Activated CD8-positive, alpha-beta memory T cell treated with anti-CD3 and anti-CD28 coated beads, Interleukin-2, amount 10 ng/mL, durations not matched to agents 7 days and 5 days (primary cell): ENCODE measurements around the gene UTP25. TPM values are rescaled to one million over a fixed set of nuclear protein-coding genes. Genes with fewer than 3 reads are reported as not detected.
"Not testable (repeated sequence)": the region's sequence is repeated elsewhere in the genome, so short reads cannot be mapped to it uniquely, and the experiment has no call there.

Source experiments
- ATAC-seq: fragments of 150-1000 bp; cut with Tn5 transposase; one replicate; pipeline ENCODE4 v1.10.0; 2021; ENCODE audit warnings: moderate library complexity
- CTCF ChIA-PET: fragments of 350-600 bp; sonication (Branson Sonifier 250); formaldehyde crosslinking; loops from one replicate; lab custom pipeline; 2021; ENCODE audit warnings: antibody characterized with exemption; lab: Charles Lee
- DNase-seq: peaks from one replicate; pipeline ENCODE4 v3.0.0-alpha.2; 2020
- H3K27ac Mint-ChIP-seq: one replicate; pipeline ENCODE4 v1.8.0; 2021; ENCODE audit warnings: mild to moderate bottlenecking, mixed read lengths
- H3K27me3 Mint-ChIP-seq: one replicate; pipeline ENCODE4 v1.8.0; 2021; ENCODE audit warnings: mixed read lengths
- H3K36me3 Mint-ChIP-seq: one replicate; pipeline ENCODE4 v1.8.0; 2021; ENCODE audit warnings: mild to moderate bottlenecking, mixed read lengths
- H3K4me1 Mint-ChIP-seq: one replicate; pipeline ENCODE4 v1.8.0; 2021; ENCODE audit warnings: mixed read lengths
- H3K4me3 Mint-ChIP-seq: one replicate; pipeline ENCODE4 v1.8.0; 2021; ENCODE audit warnings: mild to moderate bottlenecking, moderate library complexity, mixed read lengths
- H3K9me3 Mint-ChIP-seq: one replicate; pipeline ENCODE4 v1.8.0; 2022; ENCODE audit warnings: low read depth, mixed read lengths
- total RNA-seq, 2 experiments: library from RNA; stranded (reverse); gene quantifications; one replicate each; pipeline ENCODE4 v1.2.3, GENCODE V29; 2021

The UTP25 gene
- total RNA-seq, 2 experiments from 2014 or later, result 4.7 to 9.7 TPM

- H3K27me3 Mint-ChIP-seq, result peaks cover 6% of the 10 kb centered on the region
- DNase-seq, result no peak
- ATAC-seq, result no peak
- no peak overlapping the region for H3K27ac Mint-ChIP-seq
- no peaks in the 10 kb centered on the region for H3K9me3 Mint-ChIP-seq
- no peaks in the 10 kb centered on the region for H3K36me3 Mint-ChIP-seq
- no peak overlapping the region for H3K4me3 Mint-ChIP-seq
- CTCF ChIA-PET, result interaction anchor here (1.2 kb wide), 1 partner anchor 77 kb away, joined by 4 read pairs; no protein-coding TSS in a partner anchor
- H3K4me1 Mint-ChIP-seq, result no peaks in the 10 kb centered on the region
These were observed 73.4 kb downstream of the UTP25 start for GRCh38 chr1:209901211-209901610.

- H3K9me3 Mint-ChIP-seq, ATAC-seq, DNase-seq, H3K27me3 Mint-ChIP-seq, H3K27ac Mint-ChIP-seq, CTCF ChIA-PET, H3K4me3 Mint-ChIP-seq, H3K4me1 Mint-ChIP-seq, H3K36me3 Mint-ChIP-seq: not testable (repeated sequence)
These were observed 77.0 kb downstream of the UTP25 start for GRCh38 chr1:209904774-209905173.

Other genes with a start within 250 kb of the UTP25 start
- gene CAMK1G, start 244.3 kb upstream of the UTP25 start, total RNA-seq, result not detected
- 1 to 10 TPM; 1.3 to 2.5 TPM for gene LAMB3, start 175.5 kb upstream of the UTP25 start, total RNA-seq
- 1 to 10 TPM in 1 of 2 experiments, under 1 TPM in 1; 0.70 to 1.5 TPM for gene G0S2, start 152.6 kb upstream of the UTP25 start, total RNA-seq
- under 1 TPM in 1 of 2 experiments, not detected in 1; 0.91 TPM for gene HSD11B1, start 123.1 kb upstream of the UTP25 start, total RNA-seq
- gene TRAF3IP3, start 71.9 kb upstream of the UTP25 start, total RNA-seq, result 100 to 1,000 TPM; 351 to 406 TPM
- gene C1orf74, start 43.4 kb upstream of the UTP25 start, total RNA-seq, result 1 to 10 TPM; 2.8 to 3.0 TPM
- 1 to 10 TPM; 1.3 to 1.7 TPM for gene IRF6, start 21.8 kb upstream of the UTP25 start, total RNA-seq
- gene SYT14, start 110.2 kb downstream of the UTP25 start, total RNA-seq, result not detected